SU-DHL-6 (cell line): ENCODE data around the gene C2CD2L.

ENCODE experiments used
- CTCF ChIP-seq: fragments of 200-600 bp; sonication (generic); IDR thresholded peaks from one replicate; pipeline ENCODE4 v1.5.1; 2017; ENCODE audit warnings: antibody characterized with exemption, mild to moderate bottlenecking, low read length, moderate library complexity; ENCODE audit not compliant: insufficient read depth, poor library complexity, severe bottlenecking
- EZH2phosphoT487 ChIP-seq: fragments of 200-600 bp; sonication (generic), shearing (Covaris generic); conservative IDR thresholded peaks from 2 replicates; pipeline ENCODE4 v1.6.1; 2018; ENCODE audit warnings: mild to moderate bottlenecking, antibody characterized with exemption, low read length, moderate library complexity, mixed read lengths

GRCh38 chr11:119145551-119145950, 38.4 kb downstream of the C2CD2L start:
- TF ChIP-seq EZH2phosphoT487: no peak
- TF ChIP-seq CTCF: no peak
